ENCODE measurements around the gene ITGA1. TPM values are rescaled to one million over a fixed set of nuclear protein-coding genes. Genes with fewer than 3 reads are reported as not detected.
"Not testable (repeated sequence)": the region's sequence is repeated elsewhere in the genome, so short reads cannot be mapped to it uniquely, and the experiment has no call there.

ITGA1 gene
- total RNA-seq, 6 experiments from 2014 or later = 66.5 to 116 (median 82.1) TPM

- H3K27me3 ChIP-seq = no peaks in the 10 kb centered on the region
- ATAC-seq = peak in 1 of 4 donors; percentile 39
- WGBS (ENCODE audit: insufficient coverage, low coverage, low lambda C conversion rate, missing lambda C conversion rate) = 26% methylated on average over 2 of the region's 2 CpGs
- H3K4me1 ChIP-seq = no peaks in the 10 kb centered on the region
- no peak for TF ChIP-seq POLR2A (IDR thresholded peaks at IDR 0.05)
- TF ChIP-seq, protein P1, sequence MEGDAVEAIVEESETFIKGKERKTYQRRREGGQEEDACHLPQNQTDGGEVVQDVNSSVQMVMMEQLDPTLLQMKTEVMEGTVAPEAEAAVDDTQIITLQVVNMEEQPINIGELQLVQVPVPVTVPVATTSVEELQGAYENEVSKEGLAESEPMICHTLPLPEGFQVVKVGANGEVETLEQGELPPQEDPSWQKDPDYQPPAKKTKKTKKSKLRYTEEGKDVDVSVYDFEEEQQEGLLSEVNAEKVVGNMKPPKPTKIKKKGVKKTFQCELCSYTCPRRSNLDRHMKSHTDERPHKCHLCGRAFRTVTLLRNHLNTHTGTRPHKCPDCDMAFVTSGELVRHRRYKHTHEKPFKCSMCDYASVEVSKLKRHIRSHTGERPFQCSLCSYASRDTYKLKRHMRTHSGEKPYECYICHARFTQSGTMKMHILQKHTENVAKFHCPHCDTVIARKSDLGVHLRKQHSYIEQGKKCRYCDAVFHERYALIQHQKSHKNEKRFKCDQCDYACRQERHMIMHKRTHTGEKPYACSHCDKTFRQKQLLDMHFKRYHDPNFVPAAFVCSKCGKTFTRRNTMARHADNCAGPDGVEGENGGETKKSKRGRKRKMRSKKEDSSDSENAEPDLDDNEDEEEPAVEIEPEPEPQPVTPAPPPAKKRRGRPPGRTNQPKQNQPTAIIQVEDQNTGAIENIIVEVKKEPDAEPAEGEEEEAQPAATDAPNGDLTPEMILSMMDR (IDR thresholded peaks at IDR 0.05) = no peak
- H3K9me3 ChIP-seq = no peaks in the 10 kb centered on the region
- intact Hi-C loops (cut with DNase I) = no loop called here
- H3K4me3 ChIP-seq = no peak overlapping the region
- DNase-seq = no peak
- H3K27ac ChIP-seq = no peak overlapping the region
- H3K36me3 ChIP-seq = peaks cover 0 to 2% (median 0%) of the 10 kb centered on the region in 4 donors
Measured at GRCh38 chr5:52961274-52961681, 173.6 kb downstream of the ITGA1 start.

GRCh38 chr5:52963636-52964035 lies 175.9 kb downstream of the ITGA1 start:
- Histone ChIP-seq H3K9me3 (no peaks in the 10 kb centered on the region), H3K27me3 (no peaks in the 10 kb centered on the region), H3K4me3 (no peak overlapping the region), H3K4me1 (no peaks in the 10 kb centered on the region), H3K36me3 (no peaks in the 10 kb centered on the region), H3K27ac (no peak overlapping the region)
- ATAC-seq = no peak
- DNase-seq = no peak
- intact Hi-C loops (cut with DNase I) = no loop called here
- 60% methylated on average over 1 of the region's 1 CpG for WGBS (ENCODE audit: insufficient coverage, low coverage, low lambda C conversion rate, missing lambda C conversion rate)
- TF ChIP-seq, protein P1 (IDR thresholded peaks at IDR 0.05) = no peak
- no peak for TF ChIP-seq POLR2A (IDR thresholded peaks at IDR 0.05)

DNA sequence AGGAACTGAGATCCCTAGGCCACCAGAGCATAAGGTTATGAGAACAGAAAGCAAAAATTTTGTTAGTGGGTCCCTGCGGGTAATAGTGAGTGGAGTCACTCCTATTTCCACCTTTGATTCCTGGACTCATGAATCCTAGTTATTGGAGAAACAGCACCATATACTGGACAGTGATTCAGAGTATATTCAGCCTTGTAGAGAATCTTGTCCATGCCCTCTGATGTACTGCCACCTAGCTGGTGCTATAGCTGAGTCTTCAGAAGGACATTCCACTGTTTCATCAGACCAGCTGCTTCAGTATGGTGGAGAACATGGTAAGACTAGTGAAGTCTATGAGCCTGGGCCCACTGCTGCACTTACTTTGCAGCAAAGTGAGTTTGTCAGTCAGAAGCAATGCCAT lies 176.4 kb downstream of the ITGA1 start:
- ATAC-seq (peak; percentile 50 to 67 (median 57)), DNase-seq (no peak)
- Histone ChIP-seq H3K4me1 (no peaks in the 10 kb centered on the region), H3K9me3 (no peaks in the 10 kb centered on the region), H3K27me3 (no peaks in the 10 kb centered on the region), H3K36me3 (no peaks in the 10 kb centered on the region), H3K27ac (no peak overlapping the region), H3K4me3 (no peak overlapping the region)
- intact Hi-C loops (cut with DNase I) = no loop called here
- TF ChIP-seq, protein P1 (IDR thresholded peaks at IDR 0.05) = peak in 2 of 4 donors; percentile 10 to 15
- TF ChIP-seq POLR2A (IDR thresholded peaks at IDR 0.05) = no peak
- 100% methylated on average over 1 of the region's 1 CpG for WGBS (ENCODE audit: insufficient coverage, low coverage, low lambda C conversion rate, missing lambda C conversion rate)

- H3K36me3 ChIP-seq; H3K4me1 ChIP-seq; intact Hi-C loops (cut with DNase I); H3K27ac ChIP-seq; H3K27me3 ChIP-seq; H3K4me3 ChIP-seq; H3K9me3 ChIP-seq; ATAC-seq; DNase-seq: not testable (repeated sequence)
- no CpG with 5 or more reads among the region's 7 CpGs for WGBS (ENCODE audit: insufficient coverage, low coverage, low lambda C conversion rate, missing lambda C conversion rate)
Measured at GRCh38 chr5:52976157-52976556, 188.4 kb downstream of the ITGA1 start.

- WGBS (ENCODE audit: insufficient coverage, low coverage, low lambda C conversion rate, missing lambda C conversion rate) = 77% methylated on average over 4 of the region's 7 CpGs
- Histone ChIP-seq H3K9me3 (no peaks in the 10 kb centered on the region), H3K4me1 (no peaks in the 10 kb centered on the region), H3K27ac (no peak overlapping the region), H3K36me3 (no peaks in the 10 kb centered on the region), H3K27me3 (no peaks in the 10 kb centered on the region), H3K4me3 (no peak overlapping the region)
- TF ChIP-seq, protein P1 (IDR thresholded peaks at IDR 0.05) = no peak
- no peak for TF ChIP-seq POLR2A (IDR thresholded peaks at IDR 0.05)
- intact Hi-C loops (cut with DNase I) = no loop called here
- ATAC-seq (peak in 1 of 4 donors; percentile 30), DNase-seq (no peak)
Measured at GRCh38 chr5:52977264-52977897, 189.7 kb downstream of the ITGA1 start.
